Activated CD4-positive, alpha-beta T cell treated with anti-CD3 and anti-CD28 coated beads, Interleukin-2, amount 10 ng/mL, durations not matched to agents 24 days and 14 days (primary cell): ENCODE data around the gene CDT1. TPM values are rescaled to one million over a fixed set of nuclear protein-coding genes. Genes with fewer than 3 reads are reported as not detected.

ENCODE experiments used
- DNase-seq: peaks from one replicate; pipeline ENCODE4 v3.0.0; 2022
- H3K27ac Mint-ChIP-seq: one replicate; pipeline ENCODE4 v1.8.0; 2022; ENCODE audit warnings: mild to moderate bottlenecking, mixed read lengths
- H3K27me3 Mint-ChIP-seq: one replicate; pipeline ENCODE4 v1.8.0; 2022; ENCODE audit warnings: mixed read lengths
- H3K36me3 Mint-ChIP-seq: one replicate; pipeline ENCODE4 v1.8.0; 2022; ENCODE audit warnings: low read depth, mild to moderate bottlenecking, mixed read lengths
- H3K4me1 Mint-ChIP-seq: one replicate; pipeline ENCODE4 v1.8.0; 2021; ENCODE audit warnings: mixed read lengths
- H3K4me3 Mint-ChIP-seq: one replicate; pipeline ENCODE4 v1.8.0; 2022; ENCODE audit warnings: mild to moderate bottlenecking, moderate library complexity, mixed read lengths
- H3K9me3 Mint-ChIP-seq: one replicate; pipeline ENCODE4 v1.8.0; 2021; ENCODE audit warnings: mixed read lengths
- intact Hi-C: fragments of 100-400 bp; cut with micrococcal nuclease; formaldehyde crosslinking; loops from one replicate; pipeline ENCODE4 v1.15.1; 2023
- total RNA-seq: library from RNA; stranded (reverse); gene quantifications from 2 replicates; pipeline ENCODE4 v1.2.3, GENCODE V29; 2022

CDT1 gene
- 93.2 and 98.3 TPM in 2 replicates for total RNA-seq

DNA sequence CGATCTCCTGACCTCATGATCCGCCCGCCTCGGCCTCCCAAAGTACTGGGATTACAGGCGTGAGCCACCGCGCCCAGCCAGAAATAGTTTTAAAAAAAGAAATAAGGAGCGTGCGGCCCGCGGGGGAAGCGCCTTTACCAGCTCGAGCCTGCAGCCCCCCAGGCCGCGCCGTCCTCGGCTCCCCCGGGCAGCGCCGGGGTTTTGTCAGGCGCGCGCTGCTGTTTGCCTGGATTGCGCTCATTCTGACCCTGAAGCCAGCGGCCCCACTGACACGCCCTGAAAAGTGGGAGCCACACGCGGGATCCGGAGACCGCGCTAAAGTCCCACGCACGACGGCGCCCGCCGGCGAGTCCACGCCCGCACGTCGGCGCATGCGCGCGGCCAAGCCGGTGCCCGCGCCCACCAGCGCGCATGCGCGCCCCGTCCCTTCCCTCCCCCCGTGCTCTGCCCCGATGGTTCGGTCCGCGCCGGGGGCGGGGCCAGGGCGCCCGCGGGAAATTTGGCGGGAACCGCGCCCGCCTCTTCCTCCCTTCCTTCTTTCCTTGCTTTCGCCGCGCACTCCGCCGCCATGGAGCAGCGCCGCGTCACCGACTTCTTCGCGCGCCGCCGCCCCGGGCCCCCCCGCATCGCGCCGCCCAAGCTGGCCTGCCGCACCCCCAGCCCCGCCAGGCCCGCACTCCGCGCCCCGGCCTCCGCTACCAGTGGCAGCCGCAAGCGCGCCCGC lies at the start of gene CDT1:
TSS of gene CDT1 (plus strand) at position 526 of the 724 bp plus-strand sequence. CDS start at position 569, 43 bp downstream.
- intact Hi-C loops: loop anchor here (1.0 kb wide), 1 partner anchor 9 kb away; no protein-coding TSS in a partner anchor
- Mint-ChIP-seq H3K36me3 (peaks cover 25% of the 10 kb centered on the region), H3K27ac (peak within 1 kb of the TSS; percentile 88), H3K9me3 (no peaks in the 10 kb centered on the region), H3K4me3 (peak within 1 kb of the TSS; percentile 83), H3K27me3 (no peaks in the 10 kb centered on the region), H3K4me1 (peaks cover 13% of the 10 kb centered on the region)
- DNase-seq: peak; percentile 97

DNA sequence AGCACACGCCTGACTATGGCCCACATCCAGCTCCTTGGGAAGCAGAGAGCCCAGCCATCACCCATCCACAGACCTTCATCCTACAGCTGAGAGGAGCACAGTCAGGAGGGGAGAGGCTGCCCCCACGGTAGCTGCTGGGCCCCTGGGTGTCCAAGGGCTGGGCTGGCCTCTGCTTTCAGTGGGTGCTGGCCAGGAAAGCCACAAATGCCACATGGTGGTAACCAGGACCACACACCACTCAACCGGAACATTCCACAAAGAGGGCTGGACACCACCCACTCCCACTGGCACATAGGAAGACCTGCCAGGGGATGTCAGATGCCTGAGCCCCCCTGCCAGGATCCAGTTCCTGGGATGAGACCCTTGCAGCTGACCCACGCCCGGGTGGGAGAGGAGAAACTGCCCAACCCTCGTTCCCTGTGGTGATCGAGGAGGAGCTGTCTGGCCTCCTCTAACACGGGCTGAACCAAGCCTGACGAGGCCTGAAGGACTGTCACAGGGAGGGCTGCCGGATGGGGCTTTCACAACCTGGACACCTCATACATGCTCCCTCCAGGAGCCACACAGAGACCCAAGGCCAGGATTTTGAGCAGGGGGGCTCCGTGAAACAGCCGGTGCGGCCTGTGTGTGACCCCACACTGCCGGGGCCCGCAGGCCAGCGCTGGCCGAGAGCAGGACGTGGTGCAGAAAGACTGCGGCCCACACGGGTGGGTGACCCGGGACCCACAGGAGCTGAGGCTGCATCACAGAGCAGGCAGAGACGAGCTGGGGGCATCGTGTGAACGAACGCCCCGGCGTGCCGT lies 49.3 kb upstream of the CDT1 start:
- intact Hi-C loops: no loop called here
- Mint-ChIP-seq H3K9me3 (no peaks in the 10 kb centered on the region), H3K4me3 (no peak overlapping the region), H3K27ac (no peak overlapping the region), H3K27me3 (no peaks in the 10 kb centered on the region), H3K4me1 (peaks cover 9% of the 10 kb centered on the region), H3K36me3 (no peaks in the 10 kb centered on the region)
- DNase-seq: no peak

DNA sequence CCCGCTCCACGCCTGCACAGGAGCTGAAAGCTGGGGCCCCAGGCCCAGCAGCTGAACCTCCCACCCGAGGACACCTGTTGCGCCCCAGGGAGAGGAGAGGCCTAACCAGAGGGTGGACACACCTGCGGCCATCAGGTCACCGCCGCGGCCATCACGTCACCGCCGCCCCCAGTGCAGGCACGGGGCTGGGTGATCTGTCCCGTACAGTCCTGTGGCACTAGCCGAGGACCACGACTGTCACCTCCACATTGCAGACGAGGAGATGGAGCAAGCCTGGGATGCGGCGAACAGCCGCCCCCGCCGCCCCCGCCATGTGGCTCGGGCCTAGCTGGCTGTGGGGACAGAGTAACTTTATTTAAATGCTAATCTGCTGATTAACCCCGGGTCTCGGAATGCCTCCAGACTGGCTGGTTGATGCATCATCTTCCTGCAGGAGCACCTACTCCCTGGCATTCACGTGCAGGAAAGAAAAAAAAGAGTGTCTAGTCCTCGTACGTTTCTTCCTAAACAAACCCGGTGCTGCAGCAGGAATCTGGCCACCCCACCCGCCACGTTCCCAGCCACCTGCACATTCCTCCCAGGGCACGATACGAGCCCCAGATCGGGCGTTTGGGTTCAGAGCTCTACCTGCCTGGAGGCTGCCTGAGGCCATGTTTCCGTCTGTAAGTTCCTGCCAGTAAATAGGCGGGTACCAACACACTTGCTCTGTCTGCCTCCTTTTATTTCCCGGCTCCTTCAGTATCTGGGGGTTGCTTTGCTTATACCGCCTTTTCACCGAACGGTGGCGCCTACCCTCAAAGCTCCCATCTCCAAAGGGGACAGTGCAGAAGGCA lies 48.5 kb upstream of the CDT1 start:
- Mint-ChIP-seq H3K27ac (no peak overlapping the region), H3K4me3 (no peak overlapping the region), H3K27me3 (no peaks in the 10 kb centered on the region), H3K36me3 (no peaks in the 10 kb centered on the region), H3K9me3 (no peaks in the 10 kb centered on the region), H3K4me1 (peaks cover 11% of the 10 kb centered on the region)
- intact Hi-C loops: no loop called here
- peak; percentile 67 for DNase-seq

DNA sequence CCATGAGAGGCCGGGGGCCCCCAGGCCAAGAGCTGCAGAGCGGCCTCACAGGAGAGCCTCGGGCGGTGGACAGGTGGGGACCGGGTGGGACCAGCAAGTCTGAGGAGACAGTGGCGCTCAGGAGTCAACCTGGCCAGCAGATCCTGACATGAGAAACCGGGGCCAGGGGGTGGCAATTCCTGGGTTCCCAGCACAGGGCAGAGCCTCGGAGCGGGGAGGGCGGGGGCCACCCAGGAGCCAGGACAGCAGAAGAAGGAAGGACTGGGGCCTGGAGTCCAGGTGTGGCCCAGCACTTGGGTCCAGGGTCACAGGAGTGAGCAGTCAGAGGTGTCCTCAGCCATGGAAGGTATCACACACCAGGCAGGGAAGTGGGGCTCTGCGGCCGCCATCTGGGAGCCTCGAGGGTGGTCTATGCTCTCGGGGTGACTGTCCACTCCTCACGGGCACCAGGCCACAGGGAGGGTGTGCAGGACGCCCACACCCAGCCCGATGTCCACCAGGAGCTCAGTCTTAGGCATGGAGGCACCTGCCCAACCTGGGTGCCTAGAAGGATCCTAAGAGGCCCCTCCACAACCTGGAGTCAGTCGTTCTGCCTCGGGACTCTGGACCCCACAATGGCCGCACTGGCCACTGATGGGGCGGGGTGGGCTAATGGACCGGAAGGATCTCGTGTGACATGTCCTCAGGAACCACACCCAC lies 47.7 kb upstream of the CDT1 start:
- Mint-ChIP-seq H3K27me3 (no peaks in the 10 kb centered on the region), H3K36me3 (no peaks in the 10 kb centered on the region), H3K4me1 (peaks cover 11% of the 10 kb centered on the region), H3K9me3 (no peaks in the 10 kb centered on the region), H3K27ac (no peak overlapping the region), H3K4me3 (no peak overlapping the region)
- DNase-seq: no peak
- intact Hi-C loops: no loop called here

DNA sequence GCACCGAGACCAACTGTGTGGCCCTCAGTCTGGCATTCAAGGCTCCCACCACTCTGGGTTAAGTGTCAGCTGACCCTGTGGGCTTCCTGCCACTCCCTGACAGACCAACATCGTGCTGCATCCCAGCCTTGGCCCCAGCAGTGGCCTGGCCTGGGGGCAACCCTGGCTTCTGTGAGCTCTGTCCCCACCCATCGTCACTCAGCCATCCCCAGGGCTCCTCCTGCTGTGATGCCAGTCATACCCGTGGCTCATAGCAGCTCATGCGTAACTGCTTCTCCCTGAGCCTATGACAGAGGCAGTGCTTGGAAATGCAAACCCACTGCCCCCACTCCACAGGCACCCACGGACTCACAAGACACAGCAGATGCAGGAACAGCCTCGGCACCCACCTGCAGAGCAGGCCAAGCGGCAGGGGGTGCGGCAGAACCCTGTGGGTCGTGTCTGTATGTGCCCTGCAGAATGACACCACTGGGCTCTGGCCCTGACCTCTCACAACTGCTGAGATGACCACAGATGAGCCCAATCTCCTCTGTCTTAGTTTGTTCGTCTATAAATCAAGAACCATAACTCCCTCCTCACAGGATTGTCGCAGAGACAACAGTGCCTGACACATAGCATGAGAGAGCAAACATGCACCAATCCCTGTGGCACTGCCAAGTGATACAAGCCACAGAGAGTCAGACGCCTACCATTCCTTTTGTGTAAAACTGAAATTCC lies 45.2 kb upstream of the CDT1 start:
- intact Hi-C loops: no loop called here
- no peaks in the 10 kb centered on the region for H3K36me3 Mint-ChIP-seq
- no peaks in the 10 kb centered on the region for H3K9me3 Mint-ChIP-seq
- H3K27ac Mint-ChIP-seq: no peak overlapping the region
- H3K27me3 Mint-ChIP-seq: no peaks in the 10 kb centered on the region
- no peak for DNase-seq
- H3K4me3 Mint-ChIP-seq: no peak overlapping the region
- peaks cover 11% of the 10 kb centered on the region for H3K4me1 Mint-ChIP-seq

DNA sequence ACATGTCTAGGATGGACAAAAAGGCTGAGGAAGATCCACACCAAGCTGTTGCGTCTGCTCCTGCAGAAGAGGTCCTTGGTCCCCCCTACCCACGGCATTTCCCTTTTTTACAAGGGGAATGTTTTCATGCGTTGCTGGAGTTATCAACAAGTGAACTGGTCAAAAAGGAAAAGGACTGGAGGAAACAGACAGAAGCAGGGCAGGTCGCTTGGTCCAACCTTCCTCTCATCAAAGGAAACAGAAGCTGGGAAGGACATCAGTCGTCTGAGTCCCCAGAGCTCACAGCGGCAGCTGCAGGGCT lies 44.7 kb upstream of the CDT1 start:
- no peak for DNase-seq
- H3K27me3 Mint-ChIP-seq: no peaks in the 10 kb centered on the region
- H3K9me3 Mint-ChIP-seq: no peaks in the 10 kb centered on the region
- intact Hi-C loops: no loop called here
- H3K4me3 Mint-ChIP-seq: no peak overlapping the region
- peaks cover 4% of the 10 kb centered on the region for H3K36me3 Mint-ChIP-seq
- no peak overlapping the region for H3K27ac Mint-ChIP-seq
- peaks cover 9% of the 10 kb centered on the region for H3K4me1 Mint-ChIP-seq

DNA sequence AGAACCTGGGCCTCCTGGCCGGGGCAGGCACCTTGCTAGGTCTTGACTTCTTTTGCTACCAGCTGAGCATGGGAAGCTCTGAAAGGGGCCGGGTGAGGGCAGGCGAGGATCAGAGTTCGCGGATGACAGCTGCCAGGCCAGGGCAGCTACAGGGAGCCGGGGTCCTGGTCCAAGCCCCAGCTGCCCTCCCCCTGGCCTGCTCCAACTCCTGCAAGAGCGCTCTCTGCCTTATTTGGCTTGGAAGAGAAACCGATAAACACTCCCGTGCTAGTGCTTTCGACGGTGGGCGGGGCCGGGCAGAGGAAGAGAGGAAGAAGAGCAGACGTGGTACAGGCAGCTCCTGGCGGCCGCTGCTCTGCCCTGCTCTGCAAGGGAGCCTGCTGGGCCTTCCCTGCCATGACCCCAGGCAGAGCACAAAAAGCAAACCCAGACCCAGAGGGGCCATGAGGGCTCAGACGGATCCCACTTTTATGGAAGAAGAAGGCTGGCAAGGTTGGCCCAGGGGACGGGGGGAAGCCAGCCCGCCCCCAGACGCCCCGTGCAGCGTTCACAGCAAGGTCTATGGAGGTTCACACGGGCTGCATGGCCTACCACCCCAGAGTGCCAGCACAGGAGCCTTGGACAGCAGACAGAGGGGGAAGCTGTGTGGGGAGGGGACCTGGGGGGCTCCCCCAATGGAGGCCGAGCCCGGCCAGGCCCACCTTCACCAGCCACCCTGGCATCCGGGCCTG lies 44.2 kb upstream of the CDT1 start:
- peak overlapping the region; percentile 48 for H3K27ac Mint-ChIP-seq
- intact Hi-C loops: no loop called here
- no peaks in the 10 kb centered on the region for H3K27me3 Mint-ChIP-seq
- no peaks in the 10 kb centered on the region for H3K9me3 Mint-ChIP-seq
- DNase-seq: peak; percentile 81
- peak overlapping the region; percentile 35 for H3K4me3 Mint-ChIP-seq
- H3K4me1 Mint-ChIP-seq: peaks cover 9% of the 10 kb centered on the region
- H3K36me3 Mint-ChIP-seq: peaks cover 4% of the 10 kb centered on the region

DNA sequence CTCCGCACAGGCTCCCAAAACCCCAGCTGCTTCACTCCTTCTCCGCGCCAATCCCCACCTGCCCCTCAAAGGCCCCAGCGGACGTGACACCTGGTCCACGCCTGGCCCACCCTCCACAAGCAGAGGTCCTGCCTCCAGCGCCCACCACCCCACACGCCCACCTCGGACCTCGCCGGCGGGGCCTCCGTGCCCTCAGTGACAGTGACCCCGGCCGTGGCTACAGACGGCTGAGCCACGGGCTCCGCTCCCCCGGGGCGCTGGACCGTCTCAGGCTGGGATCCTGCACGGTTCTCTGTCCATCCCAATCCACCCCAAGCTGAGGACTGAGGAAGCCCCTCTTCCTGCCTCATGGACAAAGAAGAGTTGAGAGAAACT lies 43.6 kb upstream of the CDT1 start:
- Mint-ChIP-seq H3K4me1 (peaks cover 9% of the 10 kb centered on the region), H3K27ac (no peak overlapping the region), H3K4me3 (no peak overlapping the region), H3K27me3 (no peaks in the 10 kb centered on the region), H3K9me3 (no peaks in the 10 kb centered on the region), H3K36me3 (peaks cover 4% of the 10 kb centered on the region)
- no peak for DNase-seq
- intact Hi-C loops: no loop called here

DNA sequence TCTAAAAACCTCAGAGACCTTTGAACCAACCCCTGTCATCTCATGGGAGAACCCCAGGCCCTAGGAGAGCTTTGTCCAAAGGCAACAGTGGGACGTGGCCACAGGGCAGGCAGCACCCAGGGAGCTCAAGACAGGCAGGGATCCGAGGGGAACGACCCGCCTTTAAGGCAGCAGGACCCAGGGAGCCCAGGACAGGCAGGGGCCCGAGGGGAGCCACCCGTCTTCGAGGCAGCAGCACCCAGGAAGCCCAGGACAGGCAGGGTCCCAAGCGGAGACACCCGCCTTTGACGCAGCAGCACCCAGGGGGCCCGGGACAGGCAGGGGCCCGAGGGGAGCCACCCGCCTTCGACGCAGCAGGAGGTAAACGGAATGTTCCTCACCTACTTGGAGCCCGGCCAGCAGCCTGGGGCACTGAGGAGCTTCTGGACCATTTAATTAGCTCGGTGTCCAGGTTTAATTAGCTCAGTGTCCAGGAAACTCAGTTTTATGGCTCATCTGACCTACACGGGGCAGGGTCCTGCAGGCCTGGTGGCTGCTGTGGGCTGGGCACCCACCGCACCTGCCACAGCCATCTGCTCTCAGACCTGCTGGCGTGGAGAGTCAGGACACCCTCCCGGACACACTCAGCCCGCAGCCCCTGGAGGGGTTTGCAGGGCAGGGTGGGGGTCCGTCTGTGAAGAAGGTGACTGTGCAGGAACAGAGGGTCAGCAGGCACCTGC lies 43.0 kb upstream of the CDT1 start:
- no peak overlapping the region for H3K4me3 Mint-ChIP-seq

DNA sequence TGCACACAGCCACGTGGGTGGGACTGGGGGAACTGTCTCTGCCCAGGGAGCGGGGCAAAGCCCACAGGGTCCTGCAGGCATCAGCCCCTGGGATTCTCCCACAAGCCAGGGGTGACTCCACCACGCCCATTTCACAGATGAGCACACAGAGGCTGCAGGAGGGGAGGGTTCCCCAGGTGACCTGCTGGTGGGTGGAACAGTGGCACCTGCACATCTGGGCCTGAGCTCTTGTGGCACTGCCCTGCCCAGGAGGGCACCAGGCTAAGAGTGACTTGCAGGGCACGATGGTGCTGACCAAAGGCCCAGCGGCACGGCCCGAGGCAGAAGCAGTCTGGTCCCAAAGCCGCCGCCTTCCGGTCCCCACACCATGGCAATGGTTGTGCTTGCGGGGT lies 42.5 kb upstream of the CDT1 start:
- Mint-ChIP-seq H3K9me3 (no peaks in the 10 kb centered on the region), H3K4me3 (no peak overlapping the region), H3K36me3 (peaks cover 4% of the 10 kb centered on the region), H3K27ac (no peak overlapping the region), H3K4me1 (peaks cover 12% of the 10 kb centered on the region), H3K27me3 (no peaks in the 10 kb centered on the region)
- no peak for DNase-seq
- intact Hi-C loops: no loop called here

More for the DNA sequence above, 43.0 kb upstream of the CDT1 start:
- no peak for DNase-seq
- Mint-ChIP-seq H3K36me3 (peaks cover 4% of the 10 kb centered on the region), H3K9me3 (no peaks in the 10 kb centered on the region), H3K27ac (no peak overlapping the region), H3K4me1 (peaks cover 9% of the 10 kb centered on the region), H3K27me3 (no peaks in the 10 kb centered on the region)
- intact Hi-C loops: no loop called here

DNA sequence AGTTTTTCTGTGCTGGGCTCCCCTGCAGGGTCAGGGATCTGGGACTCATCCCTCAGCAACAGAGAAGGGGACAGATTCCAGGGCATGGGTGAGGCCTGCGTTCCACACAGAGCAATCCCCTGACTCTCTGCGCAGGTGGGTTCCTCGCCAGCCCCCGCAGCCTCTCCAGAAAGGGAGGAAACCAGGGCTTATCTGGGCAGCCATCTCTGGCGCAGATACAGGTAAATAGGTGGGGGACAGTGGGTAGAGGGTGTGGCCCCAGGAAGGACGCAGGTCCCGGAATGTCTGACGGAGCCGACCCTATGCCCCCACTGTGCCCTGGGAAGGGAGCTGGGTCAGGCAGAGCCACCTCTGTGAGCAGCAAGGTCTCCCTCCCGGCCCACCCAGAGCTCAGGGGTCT lies 41.8 kb upstream of the CDT1 start:
- Mint-ChIP-seq H3K27ac (no peak overlapping the region), H3K27me3 (no peaks in the 10 kb centered on the region), H3K36me3 (peaks cover 4% of the 10 kb centered on the region), H3K4me1 (peaks cover 13% of the 10 kb centered on the region), H3K4me3 (no peak overlapping the region), H3K9me3 (no peaks in the 10 kb centered on the region)
- DNase-seq: no peak
- intact Hi-C loops: no loop called here

DNA sequence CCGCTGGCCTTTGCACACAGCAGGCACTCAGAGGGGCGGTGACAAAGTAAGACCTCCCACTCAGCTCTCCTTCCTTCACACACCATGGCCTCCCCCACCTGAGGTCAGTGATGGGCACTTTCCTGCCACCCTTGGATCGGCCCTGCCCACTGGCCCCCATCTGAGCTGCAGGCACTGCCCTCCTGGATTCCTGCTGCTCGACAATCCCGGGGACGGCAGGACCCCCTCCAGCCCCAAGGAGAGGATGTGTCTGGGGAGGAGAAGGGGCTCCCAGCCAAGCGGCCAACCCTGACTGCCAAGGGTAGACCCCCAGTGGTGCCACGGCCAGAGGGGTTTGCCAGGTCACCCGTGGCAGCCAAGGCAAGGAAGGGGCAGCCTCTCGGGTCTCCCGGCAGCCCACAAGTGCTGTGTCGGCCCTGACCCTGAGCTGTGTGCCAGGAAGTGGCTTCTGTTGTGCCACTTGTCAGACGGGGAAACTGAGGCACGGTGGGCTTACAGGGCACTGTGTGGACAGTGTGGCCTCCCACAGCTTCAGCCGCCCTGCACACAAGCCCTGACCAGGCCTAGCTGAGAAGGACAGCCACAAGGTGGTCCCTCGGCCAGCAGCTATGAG lies 41.2 kb upstream of the CDT1 start:
- H3K4me1 Mint-ChIP-seq: peaks cover 17% of the 10 kb centered on the region
- H3K27me3 Mint-ChIP-seq: no peaks in the 10 kb centered on the region
- H3K27ac Mint-ChIP-seq: no peak overlapping the region
- DNase-seq: no peak
- no peaks in the 10 kb centered on the region for H3K9me3 Mint-ChIP-seq
- H3K4me3 Mint-ChIP-seq: no peak overlapping the region
- intact Hi-C loops: no loop called here
- H3K36me3 Mint-ChIP-seq: peaks cover 6% of the 10 kb centered on the region
